Mesenchymal stem cell (in vitro differentiated cells and primary cell): ENCODE data around the gene CEP170B. TPM values are rescaled to one million over a fixed set of nuclear protein-coding genes. Genes with fewer than 3 reads are reported as not detected.

Source experiments
- DNase-seq: peaks from one replicate; pipeline ENCODE4 v3.0.0-alpha.2; 2013
- H2AFZ ChIP-seq: one replicate; pipeline ENCODE4 v1.6.1; 2013; ENCODE audit warnings: low read depth, mild to moderate bottlenecking, control low read depth, inconsistent platforms, low read length, moderate library complexity
- H2AK5ac ChIP-seq: 2 replicates; pipeline ENCODE4 v1.6.1; 2013; ENCODE audit warnings: low read length, moderate library complexity, mild to moderate bottlenecking, inconsistent platforms; ENCODE audit not compliant: severe bottlenecking
- H2BK120ac ChIP-seq: one replicate; pipeline ENCODE4 v1.6.1; 2013; ENCODE audit warnings: low read depth, mild to moderate bottlenecking, inconsistent platforms, low read length, moderate library complexity
- H2BK12ac ChIP-seq, 2 experiments: one replicate each; pipeline ENCODE4 v1.6.1; 2013; ENCODE audit warnings: inconsistent platforms in 2 of 2, low read length in 2 of 2, mild to moderate bottlenecking in 2 of 2, moderate library complexity in 2 of 2, control low read depth in 1 of 2
- H2BK15ac ChIP-seq: one replicate; pipeline ENCODE4 v1.6.1; 2013; ENCODE audit warnings: mild to moderate bottlenecking, low read depth, inconsistent platforms; ENCODE audit not compliant: poor library complexity, severe bottlenecking
- H2BK5ac ChIP-seq: 2 replicates; pipeline ENCODE4 v1.6.1; 2013; ENCODE audit warnings: low read depth, mild to moderate bottlenecking, low read length, control low read depth, inconsistent platforms; ENCODE audit not compliant: poor library complexity, severe bottlenecking
- H3K14ac ChIP-seq, 2 experiments: one replicate each; pipeline ENCODE4 v1.6.1; 2013; ENCODE audit warnings: inconsistent platforms in 2 of 2, low read length in 2 of 2, control low read depth in 1 of 2, mild to moderate bottlenecking in 1 of 2, moderate library complexity in 1 of 2
- H3K18ac ChIP-seq, 2 experiments: one replicate each; pipeline ENCODE4 v1.6.1; 2013; ENCODE audit warnings: inconsistent platforms in 2 of 2, low read length in 2 of 2, control low read depth in 1 of 2, low read depth in 1 of 2, mild to moderate bottlenecking in 1 of 2
- H3K23ac ChIP-seq, 2 experiments: one replicate each; pipeline ENCODE4 v1.6.1; 2013; ENCODE audit warnings: inconsistent platforms in 2 of 2, low read length in 2 of 2, mild to moderate bottlenecking in 2 of 2, moderate library complexity in 2 of 2, control low read depth in 1 of 2
- H3K27ac ChIP-seq: 2 replicates; pipeline ENCODE4 v1.5.1; 2013; ENCODE audit warnings: mild to moderate bottlenecking, moderate library complexity, low read length, control low read depth, inconsistent platforms; ENCODE audit not compliant: poor library complexity, severe bottlenecking
- H3K27me3 ChIP-seq, 2 experiments: 2 replicates each; pipeline versions ENCODE4 v1.6.1 to v1.7.0; 2013; ENCODE audit warnings: low read length in 2 of 2, mild to moderate bottlenecking in 2 of 2, moderate library complexity in 2 of 2, control low read depth in 1 of 2, inconsistent platforms in 1 of 2; ENCODE audit not compliant: control insufficient read depth in 1 of 2, insufficient read depth in 1 of 2
- H3K36me3 ChIP-seq, 2 experiments: 2 replicates each; pipeline versions ENCODE4 v1.6.1 to v1.7.0; 2013; ENCODE audit warnings: low read length in 2 of 2, control low read depth in 1 of 2, inconsistent platforms in 1 of 2, low read depth in 1 of 2, mild to moderate bottlenecking in 1 of 2; ENCODE audit not compliant: insufficient read depth in 2 of 2, control insufficient read depth in 1 of 2
- H3K4ac ChIP-seq, 2 experiments: one replicate each; pipeline ENCODE4 v1.6.1; 2013; ENCODE audit warnings: inconsistent platforms in 2 of 2, low read length in 2 of 2, mild to moderate bottlenecking in 2 of 2, moderate library complexity in 2 of 2, control low read depth in 1 of 2, low read depth in 1 of 2
- H3K4me1 ChIP-seq: 2 replicates; pipeline ENCODE4 v1.6.1; 2013; ENCODE audit warnings: low read depth, low read length, control low read depth; ENCODE audit not compliant: control insufficient read depth, insufficient read depth
- H3K4me2 ChIP-seq: 2 replicates; pipeline ENCODE4 v1.6.1; 2013; ENCODE audit warnings: low read length, mild to moderate bottlenecking, inconsistent platforms; ENCODE audit not compliant: poor library complexity, severe bottlenecking
- H3K4me3 ChIP-seq, 2 experiments: 2 replicates each; pipeline versions ENCODE4 v1.5.1 to v1.7.0; 2013; ENCODE audit warnings: low read length in 2 of 2, mild to moderate bottlenecking in 2 of 2, control low read depth in 1 of 2, low read depth in 1 of 2; ENCODE audit not compliant: insufficient read depth in 1 of 2
- H3K79me1 ChIP-seq: replicated peaks from 2 replicates; pipeline ENCODE4 v1.6.1; 2013; ENCODE audit warnings: mild to moderate bottlenecking, control low read depth, low read length, inconsistent platforms; ENCODE audit not compliant: poor library complexity, severe bottlenecking
- H3K9ac ChIP-seq: 2 replicates; pipeline ENCODE4 v1.7.0; 2013; ENCODE audit warnings: mild to moderate bottlenecking, low read length, moderate library complexity
- H3K9me3 ChIP-seq: 2 replicates; pipeline ENCODE4 v1.7.0; 2013; ENCODE audit warnings: mild to moderate bottlenecking, low read length; ENCODE audit not compliant: control insufficient read depth
- H4K8ac ChIP-seq: one replicate; pipeline ENCODE4 v1.6.1; 2013; ENCODE audit warnings: inconsistent platforms, mild to moderate bottlenecking, low read length, moderate library complexity
- H4K91ac ChIP-seq: one replicate; pipeline ENCODE4 v1.6.1; 2013; ENCODE audit warnings: mild to moderate bottlenecking, low read length, inconsistent platforms
- WGBS: methylation state at CpG from one replicate; pipeline ENCODE4 v1.1.7; 2013; ENCODE audit warnings: mixed read lengths; 5-methylcytosine and 5-hydroxymethylcytosine counted together
- polyA plus RNA-seq, 2 experiments: library from polyadenylated mRNA; stranded (reverse); fragments of 200-250 nt; gene quantifications; one replicate each; pipeline ENCODE4 v1.2.3, GENCODE V29; 2013

Gene CEP170B
- polyA plus RNA-seq (2013, experiment 1 of 2), result 11.4 TPM
- polyA plus RNA-seq (2013, experiment 2 of 2), result 11.1 TPM

- 0% methylated on average over 12 of the region's 88 CpGs for WGBS
- H2AFZ ChIP-seq, result peak within 1 kb of the TSS; percentile 62
- DNase-seq, result peak; percentile 37
- H3K27ac ChIP-seq, result no peak within 1 kb of the TSS
- H3K36me3 ChIP-seq, result peaks cover 6 to 31% of the 10 kb centered on the region in 2 experiments
- peak within 1 kb of the TSS; percentile 96 for H3K4me2 ChIP-seq
- no peak within 1 kb of the TSS for H2AK5ac ChIP-seq
- peak within 1 kb of the TSS in 1 of 2 experiments; percentile 35 for H3K23ac ChIP-seq
- peaks cover 39% of the 10 kb centered on the region for H3K4me1 ChIP-seq
- H2BK5ac ChIP-seq, result no peak within 1 kb of the TSS
- H3K79me1 ChIP-seq, result peaks cover 34% of the 10 kb centered on the region
- H2BK12ac ChIP-seq, result peak within 1 kb of the TSS in 1 of 2 experiments; percentile 65
- H2BK15ac ChIP-seq, result no peak within 1 kb of the TSS
- peak within 1 kb of the TSS in 1 of 2 experiments; percentile 92 for H3K14ac ChIP-seq
- peak within 1 kb of the TSS; percentile 45 for H4K8ac ChIP-seq
- peak within 1 kb of the TSS; percentile 44 for H4K91ac ChIP-seq
- no peak within 1 kb of the TSS for H2BK120ac ChIP-seq
- no peaks in the 10 kb centered on the region for H3K9me3 ChIP-seq
- peaks cover 0 to 28% of the 10 kb centered on the region in 2 experiments for H3K27me3 ChIP-seq
- peak within 1 kb of the TSS; percentile 90 to 91 for H3K18ac ChIP-seq
- H3K9ac ChIP-seq, result peak within 1 kb of the TSS; percentile 91
- peak within 1 kb of the TSS; percentile 27 to 79 for H3K4ac ChIP-seq
- H3K4me3 ChIP-seq, result peak within 1 kb of the TSS; percentile 81 to 87
Measured at GRCh38 chr14:104865081-104865630, at the start of gene CEP170B. Gene CEP170B, plus strand, starts transcription at chr14:104865268. Its CDS starts 3,183 bp downstream, at chr14:104868451.

DNA sequence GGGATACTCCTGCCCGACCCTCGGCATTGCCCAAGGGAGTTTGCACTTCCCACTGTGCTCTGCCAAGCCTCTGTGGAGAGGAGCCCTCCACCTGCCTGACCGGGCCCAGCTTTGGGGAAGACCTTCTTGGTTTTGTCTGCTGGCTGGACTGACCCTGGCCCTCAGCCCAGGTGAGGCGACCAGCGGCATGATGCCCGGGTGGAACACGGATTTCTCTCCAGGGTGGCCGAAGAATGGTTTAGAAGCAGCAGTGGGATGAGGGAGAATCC is 48.5 kb upstream of the CEP170B start:
- Histone ChIP-seq H3K27ac (no peak overlapping the region), H3K36me3 (peaks cover 7% of the 10 kb centered on the region in 2 experiments), H3K9ac (peak overlapping the region; percentile 94), H3K4me3 (peak overlapping the region; percentile 85 to 93), H2BK5ac (no peak overlapping the region), H3K4me2 (peak overlapping the region; percentile 85), H2BK12ac (peak overlapping the region in 1 of 2 experiments; percentile 4), H3K14ac (peak overlapping the region in 1 of 2 experiments; percentile 90), H2BK120ac (peak overlapping the region; percentile 64), H3K4ac (peak overlapping the region; percentile 88 to 94), H3K9me3 (peaks cover 5% of the 10 kb centered on the region), H4K91ac (peak overlapping the region; percentile 98), H2BK15ac (no peak overlapping the region), H3K4me1 (peaks cover 17% of the 10 kb centered on the region), H2AFZ (peak overlapping the region; percentile 77), H3K18ac (peak overlapping the region; percentile 97 to 98), H4K8ac (peak overlapping the region; percentile 92), H3K23ac (peak overlapping the region in 1 of 2 experiments; percentile 66), H2AK5ac (peak overlapping the region; percentile 23), H3K27me3 (no peaks in the 10 kb centered on the region), H3K79me1 (peaks cover 10% of the 10 kb centered on the region)
- WGBS, result 16% methylated on average over 8 of the region's 8 CpGs
- DNase-seq, result no peak

DNA sequence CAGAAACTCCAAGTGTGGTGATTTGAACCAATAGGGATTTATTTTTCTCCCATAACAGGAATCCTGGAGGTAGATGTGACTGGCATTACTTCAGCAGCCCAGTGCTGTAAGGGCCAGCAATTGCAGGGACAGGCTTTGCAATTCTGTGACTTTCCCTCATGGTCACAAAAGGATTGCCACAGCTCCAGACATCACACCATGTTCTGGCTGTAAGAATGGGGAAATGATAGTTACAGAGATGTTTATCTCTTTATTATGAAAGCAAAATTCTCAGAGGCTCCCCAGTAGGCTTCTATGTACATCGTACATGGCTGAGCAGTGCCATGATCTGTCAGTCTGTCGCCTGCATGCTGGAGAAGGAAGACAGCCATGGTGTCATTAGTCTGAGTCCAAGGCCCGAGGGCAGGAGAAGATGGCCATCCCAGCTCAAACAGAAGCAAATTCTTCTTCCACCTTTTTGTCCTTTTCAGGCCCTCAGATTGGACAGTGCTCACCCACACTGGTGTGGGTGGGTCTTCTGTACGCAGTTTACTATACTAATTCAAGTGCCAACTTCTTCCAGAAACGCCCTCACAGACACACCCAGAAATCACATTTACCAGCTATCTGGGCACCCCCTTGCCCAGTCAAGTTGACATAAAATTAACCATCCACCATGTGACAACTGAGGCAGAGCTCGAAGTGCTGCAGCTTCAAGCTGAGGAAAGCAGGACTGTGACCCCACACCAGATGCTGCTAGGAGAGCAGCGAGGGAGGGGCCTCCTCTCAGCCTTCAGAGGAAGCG is 46.9 kb upstream of the CEP170B start:
- H2BK12ac ChIP-seq, result no peak overlapping the region
- no peak overlapping the region for H3K4me3 ChIP-seq
- H2AK5ac ChIP-seq, result no peak overlapping the region
- no peak overlapping the region for H4K8ac ChIP-seq
- WGBS, result 96% methylated on average over 8 of the region's 8 CpGs
- H2BK5ac ChIP-seq, result no peak overlapping the region
- no peak overlapping the region for H2AFZ ChIP-seq
- H3K4me2 ChIP-seq, result no peak overlapping the region
- peaks cover 8% of the 10 kb centered on the region for H3K79me1 ChIP-seq
- peaks cover 5% of the 10 kb centered on the region for H3K9me3 ChIP-seq
- no peak overlapping the region for H2BK15ac ChIP-seq
- no peak overlapping the region for H3K27ac ChIP-seq
- H3K4me1 ChIP-seq, result peaks cover 17% of the 10 kb centered on the region
- H2BK120ac ChIP-seq, result no peak overlapping the region
- no peaks in the 10 kb centered on the region for H3K27me3 ChIP-seq
- DNase-seq, result no peak
- no peak overlapping the region for H3K4ac ChIP-seq
- H3K23ac ChIP-seq, result no peak overlapping the region
- H3K14ac ChIP-seq, result no peak overlapping the region
- H4K91ac ChIP-seq, result peak overlapping the region; percentile 43
- no peak overlapping the region for H3K9ac ChIP-seq
- H3K36me3 ChIP-seq, result peaks cover 7% of the 10 kb centered on the region in 2 experiments
- no peak overlapping the region for H3K18ac ChIP-seq

DNA sequence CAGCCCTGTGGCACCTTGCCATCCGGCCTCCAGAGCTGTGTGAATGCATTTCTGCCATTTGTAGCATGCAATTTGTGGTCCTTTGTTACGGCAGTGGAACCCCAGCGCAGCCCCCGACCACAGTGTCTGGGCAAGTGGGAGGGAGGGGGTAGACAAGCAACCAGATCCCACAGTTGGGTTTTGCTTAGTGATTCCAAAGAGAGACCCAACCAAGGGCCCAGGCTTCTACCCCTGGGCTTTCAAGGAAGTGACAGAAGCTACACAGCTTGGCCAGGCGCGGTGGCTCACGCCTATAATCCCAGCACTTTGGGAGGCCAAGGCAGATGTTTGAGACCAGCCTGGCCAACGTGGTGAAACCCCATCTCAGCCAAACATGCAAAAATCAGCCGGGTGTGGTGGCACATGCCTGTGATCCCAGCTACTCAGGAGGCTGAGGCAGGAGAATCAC is 46.3 kb upstream of the CEP170B start:
- WGBS, result 92% methylated on average over 9 of the region's 9 CpGs
- Histone ChIP-seq H3K4me1 (peaks cover 17% of the 10 kb centered on the region), H3K14ac (no peak overlapping the region), H3K9ac (no peak overlapping the region), H4K8ac (peak overlapping the region; percentile 38), H3K9me3 (peaks cover 5% of the 10 kb centered on the region), H3K23ac (no peak overlapping the region), H3K4ac (no peak overlapping the region), H3K79me1 (peaks cover 5% of the 10 kb centered on the region), H4K91ac (peak overlapping the region; percentile 43), H2AFZ (no peak overlapping the region), H2BK120ac (no peak overlapping the region), H3K4me3 (no peak overlapping the region), H2AK5ac (no peak overlapping the region), H3K27ac (no peak overlapping the region), H3K27me3 (no peaks in the 10 kb centered on the region), H3K18ac (no peak overlapping the region), H2BK5ac (no peak overlapping the region), H3K36me3 (peaks cover 7% of the 10 kb centered on the region in 2 experiments), H3K4me2 (no peak overlapping the region), H2BK15ac (no peak overlapping the region), H2BK12ac (no peak overlapping the region)
- DNase-seq, result no peak
